NCI-H146 treated with DMSO at 0.1 percent for 48 hours (cell line): Measurements from ENCODE around the gene SCAMP1.
"Not testable (repeated sequence)": the region's sequence is repeated elsewhere in the genome, so short reads cannot be mapped to it uniquely, and the experiment has no call there.

Source experiments
- DNase-seq: peaks from one replicate; lab custom pipeline; 2025; ENCODE audit not compliant: unreplicated experiment; lab: John Stamatoyannopoulos, UW

SCAMP1 gene

GRCh38 chr5:78359831-78360673 lies at the start of gene SCAMP1:
TSS of gene SCAMP1 (plus strand) at chr5:78360617. CDS start at chr5:78360672, 55 bp downstream.
- peak; percentile 69 for DNase-seq

GRCh38 chr5:78317515-78317914 lies 42.9 kb upstream of the SCAMP1 start:
- no peak for DNase-seq

- DNase-seq: no peak
These were observed 42.1 kb upstream of the SCAMP1 start for GRCh38 chr5:78318337-78318736.

- DNase-seq: peak; percentile 34
These were observed 40.0 kb upstream of the SCAMP1 start for GRCh38 chr5:78320401-78320800.

- no peak for DNase-seq
These were observed 37.2 kb upstream of the SCAMP1 start for GRCh38 chr5:78323241-78323640.

GRCh38 chr5:78326930-78327329 lies 33.5 kb upstream of the SCAMP1 start:
- no peak for DNase-seq

- DNase-seq: no peak
These were observed 32.5 kb upstream of the SCAMP1 start for GRCh38 chr5:78327761-78328510.

- DNase-seq: no peak
These were observed 31.7 kb upstream of the SCAMP1 start for GRCh38 chr5:78328585-78329173.

- DNase-seq: no peak
These were observed 28.8 kb upstream of the SCAMP1 start for GRCh38 chr5:78331523-78332080.

- no peak for DNase-seq
These were observed 25.6 kb upstream of the SCAMP1 start for GRCh38 chr5:78334811-78335210.

- no peak for DNase-seq
These were observed 24.4 kb upstream of the SCAMP1 start for GRCh38 chr5:78335976-78336375.

- DNase-seq: no peak
These were observed 23.7 kb upstream of the SCAMP1 start for GRCh38 chr5:78336698-78337097.

- no peak for DNase-seq
These were observed 20.6 kb upstream of the SCAMP1 start for GRCh38 chr5:78339617-78340436.

GRCh38 chr5:78341440-78341839 lies 19.0 kb upstream of the SCAMP1 start:
- DNase-seq: peak; percentile 51

- DNase-seq: no peak
These were observed 14.9 kb upstream of the SCAMP1 start for GRCh38 chr5:78345485-78345884.

GRCh38 chr5:78353520-78353919 lies 6.9 kb upstream of the SCAMP1 start:
- DNase-seq: no peak

- DNase-seq: no peak
These were observed 6.2 kb upstream of the SCAMP1 start for GRCh38 chr5:78354066-78354670.

- DNase-seq: no peak
These were observed 4.9 kb upstream of the SCAMP1 start for GRCh38 chr5:78355561-78355960.

GRCh38 chr5:78359455-78359830 lies 974 bp upstream of the SCAMP1 start:
- DNase-seq: not testable (repeated sequence)

- no peak for DNase-seq
These were observed 182 bp downstream of the SCAMP1 start for GRCh38 chr5:78360674-78360923.
